Esophagus squamous epithelium (tissue), 5 donors: ENCODE data around the gene GSG1L. TPM values are rescaled to one million over a fixed set of nuclear protein-coding genes. Genes with fewer than 3 reads are reported as not detected.

ENCODE experiments used
- DNase-seq: peaks from one replicate; lab custom pipeline; 2025; lab: John Stamatoyannopoulos, UW
- H3K27ac ChIP-seq, 4 donors: fragments of 200-600 bp; sonication (generic); one replicate each; pipeline ENCODE4 v1.5.1; 2016 to 2019; ENCODE audit warnings: mild to moderate bottlenecking in 1 of 4
- H3K27me3 ChIP-seq, 4 donors: fragments of 200-600 bp; sonication (generic); 1 replicate in 3 of 4; 2 replicates in 1 of 4; pipeline versions ENCODE4 v1.5.1 to v1.6.0; 2017 to 2021; ENCODE audit warnings: antibody characterized with exemption in 1 of 4
- H3K36me3 ChIP-seq, 3 donors: fragments of 200-600 bp; sonication (generic); one replicate each; pipeline ENCODE4 v1.5.1; 2016 to 2019
- H3K4me1 ChIP-seq, 3 donors: fragments of 200-600 bp; sonication (generic); one replicate each; pipeline ENCODE4 v1.5.1; 2017 to 2019
- H3K4me3 ChIP-seq, 4 donors: fragments of 200-600 bp; sonication (generic); 1 replicate in 3 of 4; 2 replicates in 1 of 4; pipeline ENCODE4 v1.5.1; 2016 to 2019; ENCODE audit warnings: mild to moderate bottlenecking in 2 of 4, moderate library complexity in 1 of 4
- H3K9me3 ChIP-seq, 3 donors: fragments of 200-600 bp; sonication (generic); one replicate each; pipeline ENCODE4 v1.5.1; 2016 to 2019
- CTCF ChIP-seq, 6 experiments: fragments of 450-650 bp in 4 of 6; fragments of 200-600 bp in 2 of 6; sonication (generic) in 2 of 6; IDR thresholded peaks; one replicate each; pipeline ENCODE4 v1.5.1; 2016 to 2019; ENCODE audit warnings: antibody characterized with exemption in 6 of 6, mild to moderate bottlenecking in 4 of 6, moderate library complexity in 4 of 6
- POLR2A ChIP-seq, 4 donors: fragments of 450-650 bp; IDR thresholded peaks; one replicate each; pipeline ENCODE4 v1.6.1; 2017; ENCODE audit warnings: antibody characterized with exemption in 4 of 4, mild to moderate bottlenecking in 4 of 4, moderate library complexity in 3 of 4
- WGBS, 2 donors: methylation state at CpG; one replicate each; pipeline ENCODE4 v1.1.5; 2018; 5-methylcytosine and 5-hydroxymethylcytosine counted together
- intact Hi-C: fragments of 100-400 bp; cut with DNase I; formaldehyde crosslinking; loops from one replicate; pipeline ENCODE4 v1.15.0; 2022
- total RNA-seq, 4 donors: library from RNA; depleted of rRNA; stranded (reverse); fragments of >200 nt; gene quantifications; one replicate each; pipeline ENCODE4 v1.1.0, GENCODE V29; 2016
- donor health status: DM: yes; HTN: yes; CAD: no.

The GSG1L gene
- total RNA-seq, 4 donors from 2014 or later = under 0.01 to 0.21 TPM; not detected in 2

DNA sequence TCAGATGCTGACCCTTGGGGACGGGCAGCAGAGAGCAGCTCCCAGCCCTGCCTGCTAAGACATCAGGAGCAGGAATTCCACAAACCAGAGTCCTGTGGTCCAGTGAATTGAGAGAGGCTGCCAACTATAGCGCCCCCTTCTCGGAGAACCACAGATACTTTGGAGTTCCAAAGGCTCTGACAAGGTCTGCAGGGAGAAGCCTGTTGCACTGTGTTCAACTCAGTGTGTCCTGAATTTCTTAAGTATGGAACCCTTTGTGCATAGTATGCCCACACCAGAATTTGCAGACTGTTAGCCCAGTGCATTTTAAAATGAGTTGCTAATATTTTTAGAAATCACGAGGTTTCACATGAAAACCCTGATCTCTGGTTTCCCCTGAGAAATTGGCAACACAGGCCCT lies 290.2 kb downstream of the GSG1L start:
- intact Hi-C loops = no loop called here
- Histone ChIP-seq H3K4me1 (no peaks in the 10 kb centered on the region), H3K27ac (no peak overlapping the region), H3K9me3 (no peaks in the 10 kb centered on the region), H3K27me3 (no peaks in the 10 kb centered on the region), H3K4me3 (no peak overlapping the region), H3K36me3 (peaks cover 0 to 97% (median 0%) of the 10 kb centered on the region in 3 donors)
- DNase-seq = no peak
- 83 to 100% methylated on average over 3 to 4 of the region's 4 CpGs for WGBS, 2 donors
- TF ChIP-seq POLR2A (IDR thresholded peaks at IDR 0.05) (no peak), CTCF (IDR thresholded peaks at IDR 0.05) (no peak)

GRCh38 chr16:27772093-27772825 lies 291.3 kb downstream of the GSG1L start:
- H3K4me1 ChIP-seq = no peaks in the 10 kb centered on the region
- intact Hi-C loops = no loop called here
- H3K27me3 ChIP-seq = no peaks in the 10 kb centered on the region
- no peak overlapping the region for H3K27ac ChIP-seq
- DNase-seq = no peak
- WGBS, 2 donors = 76 to 86% methylated on average over 3 to 5 of the region's 8 CpGs
- H3K9me3 ChIP-seq = no peaks in the 10 kb centered on the region
- TF ChIP-seq POLR2A (IDR thresholded peaks at IDR 0.05) = no peak
- TF ChIP-seq CTCF (IDR thresholded peaks at IDR 0.05) = no peak
- H3K36me3 ChIP-seq = peaks cover 0 to 97% (median under 1%) of the 10 kb centered on the region in 3 donors
- no peak overlapping the region for H3K4me3 ChIP-seq

DNA sequence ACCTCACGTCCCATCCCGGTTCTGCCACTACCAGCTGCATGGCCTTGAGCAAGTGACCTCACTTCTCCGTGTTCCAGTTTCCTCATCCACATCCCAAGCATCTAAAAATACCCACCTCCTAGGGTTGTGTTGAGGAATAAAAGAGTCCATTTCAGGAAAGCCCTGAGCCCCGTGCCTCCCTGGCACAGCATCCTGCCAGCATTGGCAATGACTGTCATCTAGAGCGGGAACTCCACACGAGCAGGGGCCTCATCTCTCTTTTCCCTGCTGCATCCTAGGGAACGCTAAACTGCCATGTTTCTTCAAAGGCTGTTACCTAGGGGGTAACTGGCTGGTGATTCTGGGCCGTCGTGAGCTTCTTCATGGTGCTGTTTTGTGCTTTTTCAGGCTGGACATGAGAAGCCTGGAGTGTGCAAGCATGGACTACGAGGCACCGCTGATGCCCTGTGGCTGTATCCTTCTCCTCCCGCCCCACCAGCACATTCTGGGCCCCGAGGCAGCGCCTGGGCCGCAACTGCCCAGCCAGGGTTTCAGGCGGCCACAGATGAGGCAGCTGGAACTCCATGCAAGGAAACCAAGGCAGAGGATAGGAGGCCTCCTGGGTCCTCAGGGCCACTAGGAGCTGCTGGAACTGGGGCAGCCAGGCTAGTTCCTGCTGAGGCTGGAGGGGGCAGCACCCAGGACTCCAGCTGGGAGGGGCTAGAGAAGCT lies 292.2 kb downstream of the GSG1L start:
- Histone ChIP-seq H3K9me3 (no peaks in the 10 kb centered on the region), H3K36me3 (peaks cover 3 to 97% (median 3%) of the 10 kb centered on the region in 3 donors), H3K27me3 (no peaks in the 10 kb centered on the region), H3K27ac (no peak overlapping the region), H3K4me1 (no peaks in the 10 kb centered on the region), H3K4me3 (no peak overlapping the region)
- WGBS, 2 donors = 81 to 86% methylated on average over 11 of the region's 16 CpGs
- intact Hi-C loops = no loop called here
- no peak for DNase-seq
- TF ChIP-seq POLR2A (IDR thresholded peaks at IDR 0.05) = no peak
- no peak for TF ChIP-seq CTCF (IDR thresholded peaks at IDR 0.05)

- WGBS, 2 donors = 82 to 89% methylated on average over 13 to 14 of the region's 17 CpGs
- intact Hi-C loops = no loop called here
- Histone ChIP-seq H3K27ac (no peak overlapping the region), H3K27me3 (no peaks in the 10 kb centered on the region), H3K4me3 (no peak overlapping the region), H3K4me1 (no peaks in the 10 kb centered on the region), H3K36me3 (peaks cover 3 to 99% (median 7%) of the 10 kb centered on the region in 3 donors), H3K9me3 (no peaks in the 10 kb centered on the region)
- DNase-seq = no peak
- no peak for TF ChIP-seq CTCF (IDR thresholded peaks at IDR 0.05)
These were observed 293.0 kb downstream of the GSG1L start for GRCh38 chr16:27770271-27771196.
